Measurements from ENCODE around the gene RRAGD.

RRAGD gene

DNA sequence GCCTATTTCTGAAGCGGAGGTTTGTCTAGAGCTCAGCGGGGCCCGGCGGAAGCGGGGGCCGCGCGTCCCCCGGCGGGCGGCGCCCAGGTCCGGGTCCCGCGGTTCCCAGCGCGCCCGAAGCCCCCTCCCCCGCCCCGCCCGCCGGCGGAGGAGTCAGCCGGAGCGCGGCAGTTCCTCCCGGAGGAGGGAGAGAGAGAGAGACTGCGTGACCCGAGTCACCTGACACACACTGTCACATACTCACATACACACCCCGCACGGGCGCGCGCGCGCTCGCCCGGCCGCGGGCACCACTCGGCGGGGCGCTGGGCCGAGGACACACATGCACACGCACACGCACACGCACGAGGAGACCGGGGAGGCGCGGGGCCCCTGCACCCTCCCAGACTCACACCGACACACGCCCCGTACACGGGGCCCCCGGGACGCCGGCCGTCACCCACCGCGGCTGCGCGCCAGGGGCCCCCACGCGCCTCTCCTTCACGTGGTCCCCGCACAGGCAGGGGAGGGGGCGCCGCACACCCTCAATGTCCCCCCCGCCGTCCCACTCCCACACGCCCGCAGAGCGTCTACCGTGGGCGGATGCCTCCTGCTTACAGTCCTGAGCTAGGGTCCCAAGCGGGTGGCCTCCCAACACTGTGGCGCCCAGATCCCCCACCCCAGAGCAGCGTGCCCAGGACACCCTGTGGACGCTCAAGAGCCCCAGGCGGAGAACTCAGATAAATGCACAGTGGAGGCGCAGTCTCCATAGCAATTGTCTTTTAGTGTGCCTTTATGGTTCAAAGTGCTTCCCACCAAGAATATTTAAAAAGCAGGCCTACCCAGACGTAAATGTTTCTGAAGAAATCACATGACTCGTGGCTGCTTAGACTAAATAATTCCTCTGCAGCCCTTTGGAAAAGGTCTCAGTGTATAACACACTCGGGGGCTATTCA lies at the start of gene RRAGD:
Gene RRAGD (minus strand): TSS at position 203 of the 935 bp plus-strand sequence. CDS start 280 bp downstream, outside the sequence.
- DNase-seq (ENCODE audit: low spot score): no peak

- no peak for DNase-seq (ENCODE audit: low spot score)
These were observed 48.6 kb upstream of the RRAGD start for GRCh38 chr6:89460713-89461112.

GRCh38 chr6:89459501-89459900 lies 47.4 kb upstream of the RRAGD start:
- no peak for DNase-seq (ENCODE audit: low spot score)

GRCh38 chr6:89458704-89459103 lies 46.6 kb upstream of the RRAGD start:
- no peak for DNase-seq (ENCODE audit: low spot score)

DNA sequence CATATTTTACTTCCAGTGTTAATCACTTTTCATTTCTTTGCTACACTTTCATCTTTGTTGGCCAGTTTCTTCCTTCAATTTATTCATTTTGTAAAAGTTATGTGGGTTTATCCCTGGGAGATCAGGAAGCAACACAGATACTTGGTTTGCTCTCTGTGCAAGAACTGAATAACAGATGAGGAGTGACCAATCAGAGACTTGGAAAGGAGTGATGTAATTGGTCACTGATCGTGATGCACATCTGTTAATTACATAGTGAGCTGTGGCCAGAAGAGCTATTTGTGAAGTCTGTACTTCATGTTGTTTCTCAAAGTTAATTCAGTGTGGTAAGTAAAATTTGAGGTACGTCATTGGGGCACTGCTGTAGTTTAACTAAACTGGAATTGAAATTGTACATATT lies 42.2 kb upstream of the RRAGD start:
- no peak for DNase-seq (ENCODE audit: low spot score)

GRCh38 chr6:89452281-89452680 lies 40.2 kb upstream of the RRAGD start:
- no peak for DNase-seq (ENCODE audit: low spot score)

- no peak for DNase-seq (ENCODE audit: low spot score)
These were observed 37.1 kb upstream of the RRAGD start for GRCh38 chr6:89449193-89449592.

GRCh38 chr6:89443658-89444057 lies 31.6 kb upstream of the RRAGD start:
- DNase-seq (ENCODE audit: low spot score): no peak

DNA sequence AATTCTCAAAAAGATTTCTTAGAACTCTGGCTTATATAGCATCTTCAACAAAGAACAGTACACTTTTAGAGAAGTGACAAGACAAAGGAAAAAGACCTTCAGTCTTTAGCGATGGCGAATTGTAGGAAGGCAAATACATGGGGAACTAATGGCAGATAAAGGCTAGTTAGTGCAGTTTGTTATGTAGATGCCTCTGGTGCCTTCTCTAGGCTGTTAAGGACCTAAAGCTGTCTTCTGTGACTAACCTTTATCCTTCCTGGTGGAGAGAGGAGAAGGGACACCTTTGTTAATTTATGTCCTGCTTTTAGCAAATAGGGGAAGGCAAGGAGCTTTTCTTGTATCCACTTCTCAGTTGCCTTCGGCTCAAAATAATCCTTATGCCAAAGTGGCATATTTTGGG lies 28.1 kb upstream of the RRAGD start:
- DNase-seq (ENCODE audit: low spot score): no peak

GRCh38 chr6:89439014-89439413 lies 26.9 kb upstream of the RRAGD start:
- no peak for DNase-seq (ENCODE audit: low spot score)

GRCh38 chr6:89438248-89438647 lies 26.2 kb upstream of the RRAGD start:
- no peak for DNase-seq (ENCODE audit: low spot score)

- no peak for DNase-seq (ENCODE audit: low spot score)
These were observed 24.2 kb upstream of the RRAGD start for GRCh38 chr6:89436226-89436625.

DNA sequence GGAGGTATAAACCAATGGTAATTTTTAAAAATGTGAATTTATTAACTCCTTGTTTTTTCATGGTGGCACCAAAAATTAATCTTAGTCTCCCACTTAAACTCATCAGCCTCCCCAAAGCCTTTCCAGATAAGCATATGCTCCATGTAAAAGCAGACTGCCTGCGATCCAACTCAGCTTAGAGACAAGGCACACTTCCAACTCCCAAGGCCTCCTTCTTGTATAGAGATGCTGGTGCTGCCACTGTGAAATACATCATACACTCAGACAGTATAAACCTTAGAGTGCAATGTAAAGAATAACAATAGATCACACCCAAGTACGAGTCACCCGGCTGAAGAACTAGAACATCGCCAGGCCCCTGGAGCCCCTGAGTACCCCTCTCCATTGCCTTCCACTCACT lies 22.9 kb upstream of the RRAGD start:
- no peak for DNase-seq (ENCODE audit: low spot score)

- no peak for DNase-seq (ENCODE audit: low spot score)
These were observed 22.1 kb upstream of the RRAGD start for GRCh38 chr6:89434150-89434499.

GRCh38 chr6:89433252-89434149 lies 21.4 kb upstream of the RRAGD start:
- DNase-seq (ENCODE audit: low spot score): no peak

DNA sequence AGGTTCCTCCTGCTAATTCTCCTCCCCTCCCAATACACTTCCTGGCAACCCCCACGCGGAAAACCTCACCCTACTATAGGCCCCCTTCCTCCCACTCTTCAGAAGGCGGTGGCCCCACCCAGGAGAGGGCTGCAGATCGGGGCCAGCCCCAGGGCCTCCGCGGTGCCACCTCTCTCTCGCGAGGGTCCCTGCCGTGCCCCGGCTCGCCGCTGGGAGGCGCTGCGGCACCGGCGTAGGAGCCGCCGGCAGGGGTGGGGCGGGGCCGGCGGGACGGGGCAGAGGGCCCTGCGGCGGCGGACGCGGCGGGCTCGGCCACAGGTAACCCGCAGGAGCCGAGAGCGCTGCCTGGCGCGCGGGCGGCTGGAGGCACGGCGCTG lies 20.8 kb upstream of the RRAGD start, which contains the start of gene ANKRD6:
Gene ANKRD6 (plus strand): TSS at position 278 of the 377 bp plus-strand sequence. CDS start 133,825 bp downstream, outside the sequence.
- peak; percentile 54 for DNase-seq (ENCODE audit: low spot score)

DNA sequence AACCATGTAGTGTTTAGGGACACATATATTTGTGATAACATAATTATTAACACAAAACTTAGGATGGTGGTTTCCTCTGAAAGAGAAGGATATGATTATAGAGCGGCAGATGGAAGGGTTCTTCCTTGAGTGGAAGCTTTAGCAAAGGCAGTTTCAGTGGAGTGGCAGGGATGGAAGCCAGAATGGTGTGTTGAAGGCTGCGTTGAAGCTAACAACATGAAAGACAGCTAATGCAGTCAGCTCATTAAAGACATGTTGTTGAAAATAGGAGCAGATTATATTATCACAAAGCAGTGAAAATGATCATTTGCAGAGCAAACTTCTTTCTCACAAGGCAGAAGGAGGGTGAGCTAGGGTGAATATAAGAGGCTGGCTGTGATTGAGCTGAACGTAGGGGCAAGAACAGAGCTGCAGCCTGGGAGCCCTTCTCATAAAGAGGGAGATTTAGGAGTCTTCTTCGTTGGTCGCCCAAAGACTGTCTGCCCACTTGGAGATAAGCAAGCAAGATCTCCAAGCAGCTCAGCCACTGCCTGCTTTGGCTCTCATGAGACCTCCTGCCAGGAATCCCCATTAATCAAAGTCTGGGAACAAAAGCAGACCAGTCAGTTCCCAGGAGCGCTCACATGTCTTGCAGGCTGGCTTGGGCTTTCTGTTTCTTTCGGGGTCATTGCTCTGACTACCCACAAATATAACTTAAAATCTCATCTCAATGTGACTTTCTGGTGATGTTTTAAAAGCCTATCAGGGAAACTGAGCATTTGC lies 18.3 kb upstream of the RRAGD start:
- no peak for DNase-seq (ENCODE audit: low spot score)

DNA sequence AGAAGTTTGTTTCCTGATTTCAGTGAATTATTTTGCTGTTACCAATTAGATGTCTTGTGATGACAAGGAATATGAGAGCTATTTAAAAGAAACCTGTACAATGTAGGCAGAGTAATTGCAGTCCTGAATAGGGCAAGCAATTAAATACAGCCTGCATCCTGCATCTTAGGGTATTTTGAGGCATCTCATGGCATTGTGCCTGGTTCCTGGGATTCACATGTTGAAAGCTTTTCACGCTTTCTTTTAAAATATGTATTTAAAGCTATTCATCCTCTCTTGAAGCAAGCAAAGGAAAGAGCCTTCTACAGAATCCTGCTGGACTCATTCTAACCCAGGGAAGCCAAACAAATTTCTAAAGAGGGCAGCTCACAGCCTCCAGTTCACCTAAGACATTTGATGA lies 4.7 kb upstream of the RRAGD start:
- no peak for DNase-seq (ENCODE audit: low spot score)

- no peak for DNase-seq (ENCODE audit: low spot score)
These were observed 3.1 kb upstream of the RRAGD start for GRCh38 chr6:89415185-89415584.

DNA sequence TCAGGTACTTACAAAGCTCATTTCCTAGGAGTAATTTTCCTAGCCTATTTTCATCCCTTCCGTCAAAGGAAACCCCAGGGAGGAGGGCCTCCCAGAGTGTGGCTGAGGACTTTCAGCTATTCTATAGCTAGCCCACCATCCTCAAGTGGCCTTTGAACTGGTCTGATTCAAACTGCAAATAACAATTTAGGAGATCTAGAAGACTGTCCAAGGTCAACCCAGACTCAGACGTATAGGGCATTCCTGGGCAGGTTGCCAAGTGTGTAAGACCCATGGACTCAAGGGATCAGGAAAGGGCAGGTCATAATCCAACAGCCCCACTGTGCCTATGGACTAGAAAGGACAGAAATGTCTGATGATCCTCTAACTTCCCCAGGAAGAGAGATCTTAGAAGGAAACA lies 2.1 kb upstream of the RRAGD start:
- DNase-seq (ENCODE audit: low spot score): no peak

DNA sequence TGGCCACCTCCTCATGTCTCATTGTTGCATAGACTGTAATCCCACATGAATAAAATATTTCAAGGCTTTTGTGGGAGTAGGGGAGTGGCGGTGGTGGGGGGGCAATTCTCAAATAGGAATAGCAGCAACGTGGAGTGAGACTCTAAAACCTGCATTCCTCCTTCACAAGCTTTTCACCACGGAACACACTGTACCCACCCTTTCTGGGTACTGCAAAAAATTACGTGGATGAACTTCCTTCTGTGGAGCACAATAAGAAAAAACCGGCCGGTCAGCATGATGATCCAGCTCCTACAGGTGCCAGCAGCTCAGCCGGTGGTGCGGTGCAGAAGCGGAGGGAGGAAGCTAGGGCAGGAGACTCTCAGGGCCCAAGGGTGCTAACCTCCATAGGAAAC lies 930 bp upstream of the RRAGD start:
- no peak for DNase-seq (ENCODE audit: low spot score)
